A549 (cell line): ENCODE results near the gene RSPH9. TPM values are rescaled to one million over a fixed set of nuclear protein-coding genes. Genes with fewer than 3 reads are reported as not detected.

Experiments used
- ATAC-seq, 2 experiments: fragments of 200-7000 bp in 1 of 2; fragments of >200 bp in 1 of 2; cut with Nextera tagmentation in 1 of 2; cut with Tn5 transposase in 1 of 2; 3 replicates each; pipeline versions ENCODE4 v1.8.0 to v1.9.1; 2018 to 2020; ENCODE audit warnings: mild to moderate bottlenecking in 1 of 2, moderate library complexity in 1 of 2
- CTCF ChIA-PET: fragments of 300-600 bp; sonication (Branson Sonifier 250); formaldehyde crosslinking; extraction: SDS; loops from one replicate; lab custom pipeline; 2021; ENCODE audit warnings: antibody characterized with exemption, inconsistent platforms; lab: Yijun Ruan, JAX
- POLR2A ChIA-PET: fragments of 350-600 bp; formaldehyde crosslinking; extraction: SDS; loops from one replicate; lab custom pipeline; 2021; ENCODE audit warnings: antibody characterized with exemption, inconsistent platforms; lab: Yijun Ruan, JAX
- DNase-seq, 2 experiments: peaks; one replicate each; pipeline versions ENCODE4 v3.0.0 to v3.0.0-alpha.2; 2011 to 2016; ENCODE audit warnings: low read depth in 1 of 2, low spot score in 1 of 2
- FAIRE-seq: peaks from 2 replicates; lab custom pipeline; 2011; peaks lifted over from hg19 to GRCh38; lab: Jason Lieb, UNC
- H3K27ac ChIP-seq, 2 experiments: fragments of >200 bp; sonication (Bioruptor Twin); formaldehyde crosslinking; 3 replicates each; pipeline ENCODE4 v1.5.1; 2016 to 2017
- H3K4me1 ChIP-seq: fragments of >200 bp; sonication (Bioruptor Twin); formaldehyde crosslinking; 3 replicates; pipeline ENCODE4 v1.6.1; 2016
- H3K4me2 ChIP-seq: fragments of >200 bp; sonication (Bioruptor Twin); formaldehyde crosslinking; 3 replicates; pipeline ENCODE4 v1.6.1; 2016
- H3K4me3 ChIP-seq: fragments of >200 bp; sonication (Bioruptor Twin); formaldehyde crosslinking; 3 replicates; pipeline ENCODE4 v1.5.1; 2016
- H3K9me3 ChIP-seq: fragments of >200 bp; sonication (Bioruptor Twin); formaldehyde crosslinking; 3 replicates; pipeline ENCODE4 v1.6.1; 2016
- ATOH8 ChIP-seq: fragments of 250-450 bp; sonication (Bioruptor Pico); IDR thresholded peaks from 2 replicates; pipeline ENCODE4 v1.5.0; 2020; ENCODE audit warnings: low read depth, mild to moderate bottlenecking, moderate library complexity
- CHD2 ChIP-seq: fragments of 150-350 bp; IDR thresholded peaks from 2 replicates; pipeline ENCODE4 v1.6.1; 2014; ENCODE audit warnings: low read length; ENCODE audit not compliant: partially characterized antibody
- EP300 ChIP-seq, 2 experiments: fragments of >200 bp; sonication (Bioruptor Twin); formaldehyde crosslinking; IDR thresholded peaks; 2 replicates in 1 of 2; 3 replicates in 1 of 2; pipeline ENCODE4 v1.6.1; 2016 to 2017
- GATA3 ChIP-seq: IDR thresholded peaks from 2 replicates; pipeline ENCODE4 v1.6.1; 2012; ENCODE audit warnings: borderline replicate concordance
- HEYL ChIP-seq: fragments of 250-450 bp; sonication (Bioruptor Pico); IDR thresholded peaks from 2 replicates; pipeline ENCODE4 v1.8.0; 2021; ENCODE audit warnings: mild to moderate bottlenecking, moderate library complexity
- JUN ChIP-seq, 2 experiments: fragments of >200 bp; sonication (Bioruptor Twin); formaldehyde crosslinking; IDR thresholded peaks; 2 replicates in 1 of 2; 3 replicates in 1 of 2; pipeline ENCODE4 v1.6.1; 2016 to 2017
- JUNB ChIP-seq: fragments of >200 bp; sonication (Bioruptor Twin); formaldehyde crosslinking; IDR thresholded peaks from 2 replicates; pipeline ENCODE4 v1.6.1; 2016
- KDM5A ChIP-seq: fragments of 200-600 bp; sonication (generic); IDR thresholded peaks from 2 replicates; pipeline ENCODE4 v1.6.1; 2016; ENCODE audit warnings: antibody characterized with exemption, mild to moderate bottlenecking
- PHF8 ChIP-seq: fragments of 200-600 bp; sonication (generic); IDR thresholded peaks from 2 replicates; pipeline ENCODE4 v1.6.1; 2016; ENCODE audit warnings: low read depth, mild to moderate bottlenecking, antibody characterized with exemption, moderate library complexity, borderline replicate concordance
- TFCP2L1 ChIP-seq: fragments of 250-450 bp; sonication (Bioruptor Pico); IDR thresholded peaks from 2 replicates; pipeline ENCODE4 v1.5.0; 2021; ENCODE audit warnings: mild to moderate bottlenecking
- TP53 ChIP-seq: fragments of 250-450 bp; sonication (Bioruptor Pico); IDR thresholded peaks from 2 replicates; pipeline ENCODE4 v1.5.0; 2021; ENCODE audit warnings: mild to moderate bottlenecking, moderate library complexity
- ZC3H11A ChIP-seq: fragments of 450-650 bp; IDR thresholded peaks from 2 replicates; pipeline ENCODE4 v1.6.1; 2014; ENCODE audit warnings: antibody characterized with exemption, mild to moderate bottlenecking
- ZFP36 ChIP-seq: fragments of 450-650 bp; IDR thresholded peaks from 2 replicates; pipeline ENCODE4 v1.6.1; 2014; ENCODE audit warnings: borderline replicate concordance; ENCODE audit not compliant: partially characterized antibody
- WGBS: methylation state at CpG from one replicate; pipeline ENCODE4 v1.1.6; 2017; ENCODE audit errors: missing lambda C conversion rate; 5-methylcytosine and 5-hydroxymethylcytosine counted together
- polyA plus RNA-seq, 4 experiments: library from polyadenylated mRNA; depleted of rRNA in 3 of 4; stranded (reverse); fragments of >200 nt; fragmentation: RNase III in 1 of 4; extraction: RNeasy Plus Mini Kit Qiagen cat#74134 plus additional on column Dnase treatment in 1 of 4; gene quantifications; 2 replicates in 3 of 4; 3 replicates in 1 of 4; pipeline ENCODE4 v1.2.3, GENCODE V29; 2011 to 2017
- TF ChIP-seq, protein P1 (sequence below): fragments of 450-650 bp; IDR thresholded peaks from 2 replicates; pipeline ENCODE4 v1.6.1; 2014; ENCODE audit warnings: antibody characterized with exemption
- TF ChIP-seq, protein P2 (sequence below): IDR thresholded peaks from 2 replicates; pipeline ENCODE4 v1.6.1; 2012
- TF ChIP-seq, protein P3 (sequence below): fragments of 250-450 bp; sonication (Bioruptor Pico); IDR thresholded peaks from 2 replicates; pipeline ENCODE4 v1.5.0; 2021; ENCODE audit warnings: mild to moderate bottlenecking, moderate library complexity, borderline replicate concordance
- TF ChIP-seq, protein P4 (sequence below): fragments of >200 bp; sonication (Bioruptor Twin); formaldehyde crosslinking; IDR thresholded peaks from 2 replicates; pipeline ENCODE4 v1.6.1; 2016
- TF ChIP-seq, protein P5 (sequence below): IDR thresholded peaks from 2 replicates; pipeline ENCODE4 v1.6.1; 2012; ENCODE audit warnings: low read depth, borderline replicate concordance

Gene RSPH9
- polyA plus RNA-seq, 2 of the 4 experiments (the other 2 are of a cell fraction), result 0.14 to 0.18 TPM

GRCh38 chr6:43625393-43625992, 19.3 kb upstream of the RSPH9 start:
- no peak for DNase-seq
- no peak for ATAC-seq
- ChIA-PET POLR2A (no interaction called here), CTCF (interaction anchor here (0.5 to 3.5 kb wide), 3 partner anchors 12 to 96 kb away, joined by 3 to 21 read pairs (median 11); no protein-coding TSS in a partner anchor)
- peak overlapping the region in 1 of 2 experiments; percentile 100; a peak in 1 of 6 replicates for H3K27ac ChIP-seq
- peaks cover 19% of the 10 kb centered on the region for H3K4me1 ChIP-seq
- H3K4me2 ChIP-seq, result no peak overlapping the region
- 96% methylated on average over 13 of the region's 16 CpGs for WGBS
- H3K4me3 ChIP-seq, result no peak overlapping the region
- H3K9me3 ChIP-seq, result no peaks in the 10 kb centered on the region
- TF ChIP-seq HEYL (CRISPR knock-in tag) (no peak), EP300 (IDR thresholded peaks at IDR 0.05) (no peak), JUN (IDR thresholded peaks at IDR 0.05) (no peak), CHD2 (no peak), TP53 (CRISPR knock-in tag) (no peak), JUNB (no peak), GATA3 (no peak), TFCP2L1 (CRISPR knock-in tag) (no peak)
- TF ChIP-seq, protein P1, sequence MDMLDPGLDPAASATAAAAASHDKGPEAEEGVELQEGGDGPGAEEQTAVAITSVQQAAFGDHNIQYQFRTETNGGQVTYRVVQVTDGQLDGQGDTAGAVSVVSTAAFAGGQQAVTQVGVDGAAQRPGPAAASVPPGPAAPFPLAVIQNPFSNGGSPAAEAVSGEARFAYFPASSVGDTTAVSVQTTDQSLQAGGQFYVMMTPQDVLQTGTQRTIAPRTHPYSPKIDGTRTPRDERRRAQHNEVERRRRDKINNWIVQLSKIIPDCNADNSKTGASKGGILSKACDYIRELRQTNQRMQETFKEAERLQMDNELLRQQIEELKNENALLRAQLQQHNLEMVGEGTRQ, result no peak
- TF ChIP-seq, protein P2, sequence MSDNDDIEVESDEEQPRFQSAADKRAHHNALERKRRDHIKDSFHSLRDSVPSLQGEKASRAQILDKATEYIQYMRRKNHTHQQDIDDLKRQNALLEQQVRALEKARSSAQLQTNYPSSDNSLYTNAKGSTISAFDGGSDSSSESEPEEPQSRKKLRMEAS, result no peak
- TF ChIP-seq, protein P3, sequence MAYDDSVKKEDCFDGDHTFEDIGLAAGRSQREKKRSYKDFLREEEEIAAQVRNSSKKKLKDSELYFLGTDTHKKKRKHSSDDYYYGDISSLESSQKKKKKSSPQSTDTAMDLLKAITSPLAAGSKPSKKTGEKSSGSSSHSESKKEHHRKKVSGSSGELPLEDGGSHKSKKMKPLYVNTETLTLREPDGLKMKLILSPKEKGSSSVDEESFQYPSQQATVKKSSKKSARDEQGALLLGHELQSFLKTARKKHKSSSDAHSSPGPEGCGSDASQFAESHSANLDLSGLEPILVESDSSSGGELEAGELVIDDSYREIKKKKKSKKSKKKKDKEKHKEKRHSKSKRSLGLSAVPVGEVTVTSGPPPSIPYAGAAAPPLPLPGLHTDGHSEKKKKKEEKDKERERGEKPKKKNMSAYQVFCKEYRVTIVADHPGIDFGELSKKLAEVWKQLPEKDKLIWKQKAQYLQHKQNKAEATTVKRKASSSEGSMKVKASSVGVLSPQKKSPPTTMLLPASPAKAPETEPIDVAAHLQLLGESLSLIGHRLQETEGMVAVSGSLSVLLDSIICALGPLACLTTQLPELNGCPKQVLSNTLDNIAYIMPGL, result no peak
- no peak for FAIRE-seq

DNA sequence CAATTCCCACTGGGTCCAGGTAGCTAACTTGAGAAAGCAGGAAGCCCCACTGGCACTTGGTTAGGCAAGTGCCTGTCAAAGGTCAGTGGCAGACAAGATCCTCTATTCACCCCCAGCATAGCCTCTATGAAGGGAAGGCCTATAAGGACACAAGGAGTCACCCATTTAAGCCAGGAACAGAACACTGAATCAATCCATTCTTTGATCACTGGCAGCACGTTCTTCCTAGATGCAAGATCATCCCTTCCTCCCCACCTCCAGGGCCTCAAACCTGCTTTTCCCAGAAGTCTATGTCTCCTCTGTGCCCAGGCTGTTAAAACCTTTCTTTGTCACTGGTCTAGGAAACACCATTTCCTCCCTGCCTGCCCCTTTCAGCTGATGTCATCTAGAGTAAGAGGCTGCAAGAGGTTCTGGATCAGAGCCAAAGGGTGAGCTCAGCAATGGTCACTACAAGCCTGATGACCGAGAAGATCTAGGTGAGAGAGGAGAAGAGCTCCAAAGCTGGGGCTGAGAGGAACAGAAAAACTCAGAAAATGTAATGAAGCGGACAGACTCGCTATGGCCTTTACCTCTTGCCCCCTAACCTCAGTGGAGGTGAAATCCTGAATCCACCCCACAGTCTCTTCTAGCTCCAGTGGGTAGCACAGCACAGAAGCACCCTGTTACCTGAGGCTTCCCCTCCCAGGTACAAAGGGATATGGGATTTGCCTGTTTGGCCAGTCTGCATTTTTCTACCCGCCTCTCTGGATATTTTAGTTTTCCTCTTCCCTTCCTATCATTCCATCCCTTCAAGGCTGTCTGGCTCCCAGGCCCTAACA, 17.6 kb upstream of the RSPH9 start:
- no peak for ATAC-seq
- POLR2A ChIA-PET, result no interaction called here
- Histone ChIP-seq H3K27ac (peak overlapping the region; percentile 98 to 100), H3K4me1 (peaks cover 26% of the 10 kb centered on the region), H3K9me3 (no peaks in the 10 kb centered on the region), H3K4me2 (peak overlapping the region; percentile 71), H3K4me3 (peak overlapping the region; percentile 96; the same call in 2 of the 3 replicates)
- no peak for FAIRE-seq
- 80% methylated on average over 5 of the region's 5 CpGs for WGBS
- CTCF ChIA-PET, result interaction anchor here (3.5 kb wide), 1 partner anchor 19 kb away, joined by 21 read pairs; no protein-coding TSS in a partner anchor
- DNase-seq, result peak; percentile 30 to 70
- TF ChIP-seq, protein P4, sequence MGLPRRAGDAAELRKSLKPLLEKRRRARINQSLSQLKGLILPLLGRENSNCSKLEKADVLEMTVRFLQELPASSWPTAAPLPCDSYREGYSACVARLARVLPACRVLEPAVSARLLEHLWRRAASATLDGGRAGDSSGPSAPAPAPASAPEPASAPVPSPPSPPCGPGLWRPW, result no peak
- TF ChIP-seq PHF8 (no peak), KDM5A (no peak), ZC3H11A (no peak), JUN (IDR thresholded peaks at IDR 0.05) (0 out of 5 replicates have a peak, but pooled peaks of 1 of the 2 experiments have one; percentile 20)

- 1% methylated on average over 23 of the region's 25 CpGs for WGBS
- H3K9me3 ChIP-seq, result no peaks in the 10 kb centered on the region
- TF ChIP-seq ATOH8 (CRISPR knock-in tag) (no peak), ZFP36 (no peak)
- TF ChIP-seq, protein P5, sequence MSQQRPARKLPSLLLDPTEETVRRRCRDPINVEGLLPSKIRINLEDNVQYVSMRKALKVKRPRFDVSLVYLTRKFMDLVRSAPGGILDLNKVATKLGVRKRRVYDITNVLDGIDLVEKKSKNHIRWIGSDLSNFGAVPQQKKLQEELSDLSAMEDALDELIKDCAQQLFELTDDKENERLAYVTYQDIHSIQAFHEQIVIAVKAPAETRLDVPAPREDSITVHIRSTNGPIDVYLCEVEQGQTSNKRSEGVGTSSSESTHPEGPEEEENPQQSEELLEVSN, result no peak
- peak overlapping the region; percentile 96 for H3K4me3 ChIP-seq
- H3K4me1 ChIP-seq, result peaks cover 26% of the 10 kb centered on the region
- CTCF ChIA-PET, result interaction anchor here (1.3 kb wide), 1 partner anchor 20 kb away, joined by 3 read pairs; no protein-coding TSS in a partner anchor
- FAIRE-seq (no peak), DNase-seq (peak; percentile 35 to 36), ATAC-seq (peak; percentile 10 to 25; a peak in 3 of 6 replicates)
- peak overlapping the region; percentile 98 to 100 for H3K27ac ChIP-seq
- POLR2A ChIA-PET, result interaction anchor here (1.0 to 2.3 kb wide), 8 partner anchors 9 to 430 kb away, joined by 3 to 10 read pairs (median 4); partner anchors contain the start of genes POLH, RSPH9, VEGFA and XPO5
- H3K4me2 ChIP-seq, result peak overlapping the region; percentile 71
Observed at GRCh38 chr6:43628393-43629103, 16.3 kb upstream of the RSPH9 start.
